ENCODE measurements around the gene KLHL42. TPM values are rescaled to one million over a fixed set of nuclear protein-coding genes. Genes with fewer than 3 reads are reported as not detected.

The KLHL42 gene
- total and polyA plus RNA-seq, 2 of the 8 experiments (the other 6 are each of a cell fraction or from before 2014, with no cell fraction given) = 13.6 to 21.6 TPM

- no peak overlapping the region for H3K27ac ChIP-seq (ENCODE audit: low read depth, low read length)
- no peak overlapping the region for H4K91ac ChIP-seq (replicated peaks; ENCODE audit: insufficient read length, low read length)
- H2AK5ac ChIP-seq (ENCODE audit: low read depth, low read length) = no peak overlapping the region
- CTCF ChIA-PET (ENCODE audit: partially characterized antibody) = no interaction called here
- DNase-seq (ENCODE audit: low read depth in 1 of 2, low spot score in 2 of 2) (no peak), FAIRE-seq (no peak)
- no peak overlapping the region for H2BK15ac ChIP-seq (ENCODE audit: low read length)
- H2BK120ac ChIP-seq (replicated peaks; ENCODE audit: low read depth, low read length) = no peak overlapping the region
- H3K23ac ChIP-seq (ENCODE audit: insufficient read length) = no peak overlapping the region
- no peaks in the 10 kb centered on the region for H3K27me3 ChIP-seq (replicated peaks in 1 of 4; ENCODE audit: control insufficient read depth in 3 of 4, extremely low read depth in 1 of 4, insufficient read depth in 3 of 4, low read length in 3 of 4)
- no peak overlapping the region for H2BK12ac ChIP-seq (ENCODE audit: low read depth, low read length)
- peaks cover 0 to 2% (median under 1%) of the 10 kb centered on the region in 4 experiments; a peak in 4 of 8 replicates for H3K36me3 ChIP-seq (ENCODE audit: control insufficient read depth in 2 of 4, insufficient read depth in 4 of 4, low read length in 3 of 4)
- no peak overlapping the region for H3K14ac ChIP-seq (ENCODE audit: insufficient read length)
- H3K4me3 ChIP-seq (ENCODE audit: extremely low read depth in 1 of 4, insufficient read depth in 2 of 4, low read depth in 3 of 4, low read length in 4 of 4) = no peak overlapping the region
- no peak overlapping the region for H2BK5ac ChIP-seq (ENCODE audit: low read depth, low read length)
- no peak overlapping the region for H4K5ac ChIP-seq (ENCODE audit: insufficient read length, low read depth, low read length)
- H3K79me1 ChIP-seq (ENCODE audit: low read depth, low read length) = no peaks in the 10 kb centered on the region; the same call in 1 of the 2 replicates
- peaks cover 0 to 2% of the 10 kb centered on the region in 2 experiments for H4K20me1 ChIP-seq (replicated peaks in 1 of 2; ENCODE audit: control insufficient read depth in 1 of 2, insufficient read depth in 2 of 2, low read length in 2 of 2)
- H4K8ac ChIP-seq (ENCODE audit: extremely low read depth, insufficient read depth, low read length) = no peak overlapping the region
- 91% methylated on average over 3 of the region's 3 CpGs; no CpG with 5 or more reads in 1 of the 2 experiments for WGBS, 2 experiments (ENCODE audit: extremely low coverage in 1 of 2, insufficient coverage in 1 of 2, insufficient read length in 1 of 2, insufficient replicate concordance in 2 of 2, low coverage in 1 of 2, low lambda C conversion rate in 2 of 2, missing lambda C conversion rate in 1 of 2)
- POLR2A ChIA-PET (ENCODE audit: partially characterized antibody) = interaction anchor here (1.2 kb wide), 1 partner anchor 9 kb away, joined by 3 read pairs; no protein-coding TSS in a partner anchor
- H3K4me1 ChIP-seq (replicated peaks in 1 of 4; ENCODE audit: control insufficient read depth in 3 of 4, insufficient read depth in 4 of 4, low read length in 3 of 4) = peaks cover 0 to 9% (median 6%) of the 10 kb centered on the region in 4 experiments; a peak in 5 of 7 replicates
- H3K18ac ChIP-seq (ENCODE audit: extremely low read depth, low read length) = no peak overlapping the region
- no peak overlapping the region for H3K4ac ChIP-seq (replicated peaks; ENCODE audit: insufficient read length, low read depth, low read length)
- H3K79me2 ChIP-seq (ENCODE audit: control insufficient read depth in 1 of 2, insufficient read depth in 2 of 2, low read length in 2 of 2) = peaks cover 0 to 82% of the 10 kb centered on the region in 2 experiments; a peak in 3 of 4 replicates
- no peak overlapping the region for H3K9ac ChIP-seq (replicated peaks in 1 of 4; ENCODE audit: extremely low read depth in 1 of 4, low read depth in 3 of 4, low read length in 3 of 4)
- H2BK20ac ChIP-seq (ENCODE audit: low read length) = no peak overlapping the region
- H3K9me3 ChIP-seq (ENCODE audit: insufficient read depth in 2 of 2, low read depth in 1 of 2, low read length in 1 of 2) = no peaks in the 10 kb centered on the region
- no peak overlapping the region for H3K56ac ChIP-seq (replicated peaks; ENCODE audit: insufficient read length, low read depth, low read length)
- no peak overlapping the region for H2AFZ ChIP-seq (ENCODE audit: low read length)
- peaks cover 4% of the 10 kb centered on the region for H3K23me2 ChIP-seq (ENCODE audit: low read depth, low read length)
- H3K4me2 ChIP-seq (ENCODE audit: insufficient read depth in 1 of 2, low read depth in 2 of 2, low read length in 2 of 2) = no peak overlapping the region
- TF ChIP-seq TEAD4 (IDR thresholded peaks at IDR 0.05; ENCODE audit: low read depth, low read length) (no peak), KDM5A (IDR thresholded peaks at IDR 0.05; ENCODE audit: low read length) (no peak), ATF3 (IDR thresholded peaks at IDR 0.05; ENCODE audit: insufficient read depth, low read depth, low read length) (no peak), E2F6 (IDR thresholded peaks at IDR 0.05) (no peak), YY1 (IDR thresholded peaks at IDR 0.05; ENCODE audit: low read depth, low read length) (no peak), POU5F1 (IDR thresholded peaks at IDR 0.05; ENCODE audit: low read depth, low read length) (no peak), RBBP5 (IDR thresholded peaks at IDR 0.05; ENCODE audit: borderline replicate concordance, low read depth, low read length) (no peak), ASH2L (IDR thresholded peaks at IDR 0.05; ENCODE audit: low read length) (no peak), CREB1 (IDR thresholded peaks at IDR 0.05) (no peak), CEBPB (IDR thresholded peaks at IDR 0.05; ENCODE audit: low read depth, low read length) (no peak), KDM1A (IDR thresholded peaks at IDR 0.05; ENCODE audit: borderline replicate concordance, low read length) (no peak), ZNF274 (IDR thresholded peaks at IDR 0.05; ENCODE audit: borderline replicate concordance, extremely low read depth, low read length) (no peak), SUZ12 (IDR thresholded peaks at IDR 0.05; ENCODE audit: low read length) (no peak)
Measured at GRCh38 chr12:27785882-27786570, 6.0 kb downstream of the KLHL42 start.

Measured in H1 (cell line).